ENCODE data around the gene ASB13. TPM values are rescaled to one million over a fixed set of nuclear protein-coding genes. Genes with fewer than 3 reads are reported as not detected.

ASB13 gene
- polyA plus RNA-seq, 1 donor from 2014 or later, result 5.6 TPM

DNA sequence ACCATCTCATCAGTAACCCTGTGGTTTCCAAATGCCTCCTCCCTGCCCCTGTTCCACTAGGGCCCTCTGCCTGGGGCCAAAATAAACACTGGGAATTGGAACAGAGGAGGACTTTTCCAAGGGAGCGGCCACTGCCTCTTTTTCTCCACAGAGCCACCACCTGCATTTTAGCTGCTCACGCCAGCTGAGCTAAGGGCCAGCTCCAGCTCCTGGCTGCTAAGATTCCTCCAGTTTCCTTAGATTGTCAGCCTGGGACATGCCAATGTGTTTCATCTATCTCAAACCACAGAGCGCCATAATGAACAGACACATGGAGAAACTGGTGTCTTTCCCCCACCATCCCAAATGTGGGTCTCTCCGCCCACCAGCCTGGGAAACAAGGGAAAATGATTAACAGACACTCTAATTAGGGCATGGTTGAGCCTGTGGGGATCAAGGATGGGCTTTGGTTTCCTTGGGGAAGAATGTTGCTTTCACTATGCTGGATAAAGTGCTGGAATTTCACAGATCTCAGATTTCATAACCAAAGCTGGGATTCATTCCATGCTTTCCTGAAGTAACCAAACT, 52.2 kb downstream of the ASB13 start:
- Histone ChIP-seq H3K79me2 (replicated peaks; ENCODE audit: insufficient read depth, low read length) (no peaks in the 10 kb centered on the region), H3K36me3 (ENCODE audit: insufficient read depth, low read length) (no peaks in the 10 kb centered on the region), H3K9me3 (ENCODE audit: low read length) (no peaks in the 10 kb centered on the region), H3K27me3 (ENCODE audit: insufficient read depth, low read depth, low read length) (no peaks in the 10 kb centered on the region), H3K4me2 (ENCODE audit: low read length) (no peak overlapping the region), H3K4me3 (ENCODE audit: low read length) (no peak overlapping the region), H3K9me2 (ENCODE audit: insufficient read depth, low read length) (no peaks in the 10 kb centered on the region), H3K27ac (ENCODE audit: low read length) (no peak overlapping the region), H3F3A (ENCODE audit: insufficient read depth, low read length, poor library complexity, severe bottlenecking) (no peaks in the 10 kb centered on the region), H2AFZ (ENCODE audit: low read depth, low read length) (no peak overlapping the region), H4K20me1 (ENCODE audit: insufficient read depth) (no peaks in the 10 kb centered on the region), H3K9ac (ENCODE audit: low read length) (no peak overlapping the region)
- no peak for TF ChIP-seq POLR2AphosphoS5 (IDR thresholded peaks at IDR 0.05)
- no peak for TF ChIP-seq RAD21 (conservative IDR thresholded peaks at IDR 0.05)
- no peak for TF ChIP-seq EZH2 (IDR thresholded peaks at IDR 0.05; ENCODE audit: borderline replicate concordance, insufficient read depth, low read length, poor library complexity, severe bottlenecking)
- TF ChIP-seq, protein P1, sequence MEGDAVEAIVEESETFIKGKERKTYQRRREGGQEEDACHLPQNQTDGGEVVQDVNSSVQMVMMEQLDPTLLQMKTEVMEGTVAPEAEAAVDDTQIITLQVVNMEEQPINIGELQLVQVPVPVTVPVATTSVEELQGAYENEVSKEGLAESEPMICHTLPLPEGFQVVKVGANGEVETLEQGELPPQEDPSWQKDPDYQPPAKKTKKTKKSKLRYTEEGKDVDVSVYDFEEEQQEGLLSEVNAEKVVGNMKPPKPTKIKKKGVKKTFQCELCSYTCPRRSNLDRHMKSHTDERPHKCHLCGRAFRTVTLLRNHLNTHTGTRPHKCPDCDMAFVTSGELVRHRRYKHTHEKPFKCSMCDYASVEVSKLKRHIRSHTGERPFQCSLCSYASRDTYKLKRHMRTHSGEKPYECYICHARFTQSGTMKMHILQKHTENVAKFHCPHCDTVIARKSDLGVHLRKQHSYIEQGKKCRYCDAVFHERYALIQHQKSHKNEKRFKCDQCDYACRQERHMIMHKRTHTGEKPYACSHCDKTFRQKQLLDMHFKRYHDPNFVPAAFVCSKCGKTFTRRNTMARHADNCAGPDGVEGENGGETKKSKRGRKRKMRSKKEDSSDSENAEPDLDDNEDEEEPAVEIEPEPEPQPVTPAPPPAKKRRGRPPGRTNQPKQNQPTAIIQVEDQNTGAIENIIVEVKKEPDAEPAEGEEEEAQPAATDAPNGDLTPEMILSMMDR (IDR thresholded peaks at IDR 0.05; ENCODE audit: poor library complexity, severe bottlenecking), result no peak
- no peak for TF ChIP-seq TAF1 (IDR thresholded peaks at IDR 0.05; ENCODE audit: low read depth)
- TF ChIP-seq EP300 (conservative IDR thresholded peaks at IDR 0.05; ENCODE audit: poor library complexity, severe bottlenecking), result no peak
- TF ChIP-seq MXI1 (conservative IDR thresholded peaks at IDR 0.05; ENCODE audit: poor library complexity, severe bottlenecking), result no peak
- TF ChIP-seq SMC3 (conservative IDR thresholded peaks at IDR 0.05; ENCODE audit: poor library complexity), result no peak
- TF ChIP-seq, protein P2, sequence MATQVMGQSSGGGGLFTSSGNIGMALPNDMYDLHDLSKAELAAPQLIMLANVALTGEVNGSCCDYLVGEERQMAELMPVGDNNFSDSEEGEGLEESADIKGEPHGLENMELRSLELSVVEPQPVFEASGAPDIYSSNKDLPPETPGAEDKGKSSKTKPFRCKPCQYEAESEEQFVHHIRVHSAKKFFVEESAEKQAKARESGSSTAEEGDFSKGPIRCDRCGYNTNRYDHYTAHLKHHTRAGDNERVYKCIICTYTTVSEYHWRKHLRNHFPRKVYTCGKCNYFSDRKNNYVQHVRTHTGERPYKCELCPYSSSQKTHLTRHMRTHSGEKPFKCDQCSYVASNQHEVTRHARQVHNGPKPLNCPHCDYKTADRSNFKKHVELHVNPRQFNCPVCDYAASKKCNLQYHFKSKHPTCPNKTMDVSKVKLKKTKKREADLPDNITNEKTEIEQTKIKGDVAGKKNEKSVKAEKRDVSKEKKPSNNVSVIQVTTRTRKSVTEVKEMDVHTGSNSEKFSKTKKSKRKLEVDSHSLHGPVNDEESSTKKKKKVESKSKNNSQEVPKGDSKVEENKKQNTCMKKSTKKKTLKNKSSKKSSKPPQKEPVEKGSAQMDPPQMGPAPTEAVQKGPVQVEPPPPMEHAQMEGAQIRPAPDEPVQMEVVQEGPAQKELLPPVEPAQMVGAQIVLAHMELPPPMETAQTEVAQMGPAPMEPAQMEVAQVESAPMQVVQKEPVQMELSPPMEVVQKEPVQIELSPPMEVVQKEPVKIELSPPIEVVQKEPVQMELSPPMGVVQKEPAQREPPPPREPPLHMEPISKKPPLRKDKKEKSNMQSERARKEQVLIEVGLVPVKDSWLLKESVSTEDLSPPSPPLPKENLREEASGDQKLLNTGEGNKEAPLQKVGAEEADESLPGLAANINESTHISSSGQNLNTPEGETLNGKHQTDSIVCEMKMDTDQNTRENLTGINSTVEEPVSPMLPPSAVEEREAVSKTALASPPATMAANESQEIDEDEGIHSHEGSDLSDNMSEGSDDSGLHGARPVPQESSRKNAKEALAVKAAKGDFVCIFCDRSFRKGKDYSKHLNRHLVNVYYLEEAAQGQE (IDR thresholded peaks at IDR 0.05; ENCODE audit: borderline replicate concordance), result no peak

DNA sequence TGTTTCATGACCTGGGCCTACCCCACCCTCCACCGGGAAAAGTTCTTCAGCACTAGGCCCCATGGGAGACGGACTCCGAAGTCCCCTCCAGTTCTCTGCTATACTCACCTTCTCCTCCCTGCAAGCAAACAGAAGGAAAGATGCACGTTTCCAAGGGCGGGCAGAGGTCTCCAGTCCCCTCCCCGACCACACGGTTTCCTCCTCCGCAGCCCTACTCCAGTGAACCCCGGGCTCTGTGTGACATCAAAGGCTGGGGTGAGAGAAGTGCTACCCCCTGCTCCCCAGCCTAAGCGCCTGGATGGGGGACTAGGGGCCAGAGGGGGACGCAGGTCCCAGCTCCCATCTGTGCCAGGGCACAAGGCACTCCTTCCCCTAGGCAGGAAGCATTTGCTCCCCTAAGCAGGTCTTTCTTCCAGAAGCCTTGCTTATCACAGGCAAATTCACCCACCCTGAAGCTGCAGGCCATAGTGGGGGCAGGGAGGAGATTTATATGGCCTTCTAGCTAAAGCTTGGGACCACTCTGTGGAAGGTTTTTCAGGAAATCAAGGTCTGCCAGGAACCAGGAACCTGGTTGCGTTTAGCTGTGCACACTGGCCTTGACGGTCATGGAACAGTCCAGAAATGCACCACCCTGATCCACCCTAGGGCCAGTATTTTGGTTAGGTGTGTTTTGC, 52.8 kb downstream of the ASB13 start:
- H3K4me3 ChIP-seq (ENCODE audit: low read length), result no peak overlapping the region
- no peak overlapping the region for H2AFZ ChIP-seq (ENCODE audit: low read depth, low read length)
- H3F3A ChIP-seq (ENCODE audit: insufficient read depth, low read length, poor library complexity, severe bottlenecking), result no peaks in the 10 kb centered on the region
- no peaks in the 10 kb centered on the region for H3K36me3 ChIP-seq (ENCODE audit: insufficient read depth, low read length)
- H3K27me3 ChIP-seq (ENCODE audit: insufficient read depth, low read depth, low read length), result no peaks in the 10 kb centered on the region
- TF ChIP-seq EP300 (conservative IDR thresholded peaks at IDR 0.05; ENCODE audit: poor library complexity, severe bottlenecking) (no peak), RAD21 (conservative IDR thresholded peaks at IDR 0.05) (no peak), EZH2 (IDR thresholded peaks at IDR 0.05; ENCODE audit: borderline replicate concordance, insufficient read depth, low read length, poor library complexity, severe bottlenecking) (no peak), TAF1 (IDR thresholded peaks at IDR 0.05; ENCODE audit: low read depth) (no peak), MXI1 (conservative IDR thresholded peaks at IDR 0.05; ENCODE audit: poor library complexity, severe bottlenecking) (no peak), SMC3 (conservative IDR thresholded peaks at IDR 0.05; ENCODE audit: poor library complexity) (no peak), POLR2AphosphoS5 (IDR thresholded peaks at IDR 0.05) (no peak)
- TF ChIP-seq, protein P2 (IDR thresholded peaks at IDR 0.05; ENCODE audit: borderline replicate concordance), result no peak
- TF ChIP-seq, protein P1 (IDR thresholded peaks at IDR 0.05; ENCODE audit: poor library complexity, severe bottlenecking), result no peak
- H3K4me2 ChIP-seq (ENCODE audit: low read length), result no peak overlapping the region
- no peaks in the 10 kb centered on the region for H4K20me1 ChIP-seq (ENCODE audit: insufficient read depth)
- H3K9me3 ChIP-seq (ENCODE audit: low read length), result no peaks in the 10 kb centered on the region
- no peak overlapping the region for H3K27ac ChIP-seq (ENCODE audit: low read length)
- H3K9ac ChIP-seq (ENCODE audit: low read length), result no peak overlapping the region
- H3K79me2 ChIP-seq (replicated peaks; ENCODE audit: insufficient read depth, low read length), result no peaks in the 10 kb centered on the region
- no peaks in the 10 kb centered on the region for H3K9me2 ChIP-seq (ENCODE audit: insufficient read depth, low read length)
